ENCODE results near the gene GATA5. TPM values are rescaled to one million over a fixed set of nuclear protein-coding genes. Genes with fewer than 3 reads are reported as not detected.

Gene GATA5
- total RNA-seq, 1 donor from 2014 or later, result 18.1 TPM

Other genes starting within 250 kb of the GATA5 start
- gene OSBPL2, start 237.5 kb downstream of the GATA5 start, total RNA-seq, result 60.0 TPM
- 75.5 TPM for gene ADRM1, start 173.0 kb downstream of the GATA5 start, total RNA-seq
- gene LAMA5, start 108.7 kb downstream of the GATA5 start, total RNA-seq, result 110 TPM
- gene RPS21, start 88.9 kb downstream of the GATA5 start, total RNA-seq, result 693 TPM
- 19.1 TPM for gene CABLES2, start 68.7 kb downstream of the GATA5 start, total RNA-seq
- not detected for gene RBBP8NL, start 48.5 kb downstream of the GATA5 start, total RNA-seq
- gene SLCO4A1, start 166.5 kb upstream of the GATA5 start, total RNA-seq, result 9.4 TPM
- not detected for gene NTSR1, start 232.8 kb upstream of the GATA5 start, total RNA-seq